CD14-positive monocyte (primary cell): Measurements from ENCODE around the gene C12orf42. TPM values are rescaled to one million over a fixed set of nuclear protein-coding genes. Genes with fewer than 3 reads are reported as not detected.

ENCODE experiments used
- DNase-seq, 3 donors: peaks; one replicate each; pipeline ENCODE4 v3.0.0-alpha.2; 2011 to 2022
- H2AFZ ChIP-seq: 2 replicates; pipeline ENCODE4 v1.6.0; 2012; ENCODE audit warnings: mild to moderate bottlenecking, low read depth, low read length, inconsistent platforms; ENCODE audit not compliant: insufficient read depth, poor library complexity, severe bottlenecking
- H3K27ac ChIP-seq, 2 donors: 1 replicate in 1 of 2; 2 replicates in 1 of 2; pipeline ENCODE4 v1.5.1; 2012 to 2013; ENCODE audit warnings: low read length in 2 of 2, control low read depth in 1 of 2, inconsistent platforms in 1 of 2, low read depth in 1 of 2, mild to moderate bottlenecking in 1 of 2
- H3K27me3 ChIP-seq, 2 donors: one replicate each; pipeline versions ENCODE4 v1.6.0 to v1.6.1; 2011 to 2013; ENCODE audit warnings: low read length in 2 of 2; ENCODE audit not compliant: control insufficient read depth in 2 of 2, insufficient read depth in 2 of 2
- H3K36me3 ChIP-seq, 2 donors: replicated peaks in 1 of 2; 1 replicate in 1 of 2; 2 replicates in 1 of 2; pipeline versions ENCODE4 v1.5.1 to v1.6.1; 2012 to 2013; ENCODE audit warnings: low read length in 2 of 2, control low read depth in 1 of 2, inconsistent platforms in 1 of 2, mild to moderate bottlenecking in 1 of 2; ENCODE audit not compliant: insufficient read depth in 2 of 2, control insufficient read depth in 1 of 2
- H3K4me1 ChIP-seq, 2 donors: 1 replicate in 1 of 2; 2 replicates in 1 of 2; pipeline versions ENCODE4 v1.5.1 to v1.6.1; 2012 to 2013; ENCODE audit warnings: low read length in 2 of 2, control low read depth in 1 of 2, inconsistent platforms in 1 of 2, mild to moderate bottlenecking in 1 of 2, moderate library complexity in 1 of 2; ENCODE audit not compliant: insufficient read depth in 2 of 2, control insufficient read depth in 1 of 2
- H3K4me2 ChIP-seq: replicated peaks from 2 replicates; pipeline ENCODE3; 2012; ENCODE audit warnings: low read length, moderate library complexity, mild to moderate bottlenecking; ENCODE audit not compliant: poor library complexity, severe bottlenecking; ENCODE audit errors: extremely low read depth
- H3K4me3 ChIP-seq, 3 experiments: fragments of 200-600 bp in 1 of 3; sonication (generic) in 1 of 3; replicated peaks in 1 of 3; 1 replicate in 2 of 3; 2 replicates in 1 of 3; pipeline ENCODE4 v1.5.1; 2011 to 2013; ENCODE audit warnings: low read length in 3 of 3, mild to moderate bottlenecking in 3 of 3, control low read depth in 2 of 3, low read depth in 2 of 3, inconsistent platforms in 1 of 3, moderate library complexity in 1 of 3
- H3K79me2 ChIP-seq: 2 replicates; pipeline ENCODE4 v1.6.0; 2012; ENCODE audit warnings: mild to moderate bottlenecking, control low read depth, inconsistent platforms, low read length, moderate library complexity; ENCODE audit not compliant: insufficient read depth
- H3K9ac ChIP-seq: 2 replicates; pipeline ENCODE4 v1.6.0; 2017; ENCODE audit warnings: low read length, mild to moderate bottlenecking; ENCODE audit not compliant: insufficient read depth, poor library complexity, severe bottlenecking
- H3K9me3 ChIP-seq, 2 donors: replicated peaks in 1 of 2; 1 replicate in 1 of 2; 2 replicates in 1 of 2; pipeline versions ENCODE4 v1.5.1 to v1.6.1; 2012 to 2013; ENCODE audit warnings: low read length in 2 of 2, control low read depth in 1 of 2; ENCODE audit not compliant: control insufficient read depth in 1 of 2, insufficient read depth in 1 of 2
- H4K20me1 ChIP-seq: 2 replicates; pipeline ENCODE4 v1.6.0; 2012; ENCODE audit warnings: mild to moderate bottlenecking, low read length, control low read depth, moderate library complexity; ENCODE audit not compliant: insufficient read depth
- H3K27ac Mint-ChIP-seq, 7 donors: one replicate each; pipeline ENCODE4 v1.8.0; 2020; ENCODE audit warnings: mild to moderate bottlenecking in 7 of 7, mixed read lengths in 7 of 7, moderate library complexity in 6 of 7, inconsistent platforms in 2 of 7
- H3K27me3 Mint-ChIP-seq, 3 donors: one replicate each; pipeline ENCODE4 v1.8.0; 2021 to 2022; ENCODE audit warnings: low read depth in 3 of 3, mild to moderate bottlenecking in 3 of 3, mixed read lengths in 3 of 3, moderate library complexity in 3 of 3, inconsistent platforms in 1 of 3
- H3K36me3 Mint-ChIP-seq, 2 donors: one replicate each; pipeline ENCODE4 v1.8.0; 2020; ENCODE audit warnings: mixed read lengths in 2 of 2, inconsistent platforms in 1 of 2, mild to moderate bottlenecking in 1 of 2
- H3K4me1 Mint-ChIP-seq: one replicate; pipeline ENCODE4 v1.8.0; 2020; ENCODE audit warnings: mild to moderate bottlenecking, mixed read lengths
- H3K4me3 Mint-ChIP-seq, 2 donors: one replicate each; pipeline ENCODE4 v1.8.0; 2020; ENCODE audit warnings: mild to moderate bottlenecking in 2 of 2, mixed read lengths in 2 of 2, moderate library complexity in 1 of 2
- H3K9me3 Mint-ChIP-seq, 7 donors: one replicate each; pipeline ENCODE4 v1.8.0; 2020 to 2022; ENCODE audit warnings: mixed read lengths in 7 of 7, mild to moderate bottlenecking in 6 of 7, moderate library complexity in 6 of 7, inconsistent platforms in 2 of 7
- CTCF ChIP-seq: fragments of 200-600 bp; IDR thresholded peaks from one replicate; pipeline ENCODE4 v1.8.0; 2022; ENCODE audit warnings: antibody characterized with exemption, mild to moderate bottlenecking
- WGBS: methylation state at CpG from one replicate; pipeline ENCODE4 v1.1.5; 2013; ENCODE audit warnings: missing lambda C conversion rate; ENCODE audit not compliant: insufficient coverage; 5-methylcytosine and 5-hydroxymethylcytosine counted together
- intact Hi-C, 2 donors: fragments of 100-400 bp; cut with micrococcal nuclease; formaldehyde crosslinking; loops; one replicate each; pipeline versions ENCODE4 v1.15.0 to v1.15.1; 2023
- polyA plus RNA-seq, 3 donors: library from polyadenylated mRNA; depleted of rRNA in 1 of 3; unstranded in 2 of 3; stranded (reverse) in 1 of 3; fragments of 300-500 nt in 2 of 3; fragments of >200 nt in 1 of 3; fragmentation: Illumina TruSeq in 2 of 3; gene quantifications; 1 replicate in 2 of 3; 2 replicates in 1 of 3; pipeline ENCODE4 v1.2.3, GENCODE V29; 2012 to 2021

Gene C12orf42
- polyA plus RNA-seq, 3 donors, result not detected

GRCh38 chr12:103397536-103397935 is 98.2 kb downstream of the C12orf42 start:
- Mint-ChIP-seq H3K36me3 (no peaks in the 10 kb centered on the region), H3K27ac (no peak overlapping the region), H3K4me3 (no peak overlapping the region), H3K4me1 (peaks cover 12% of the 10 kb centered on the region), H3K9me3 (peaks cover 0 to 7% (median 2%) of the 10 kb centered on the region in 7 donors), H3K27me3 (peaks cover 0 to 2% (median 2%) of the 10 kb centered on the region in 3 donors)
- H3K79me2 ChIP-seq, result no peaks in the 10 kb centered on the region
- no peaks in the 10 kb centered on the region for H4K20me1 ChIP-seq
- H3K4me2 ChIP-seq, result no peak overlapping the region
- no peak overlapping the region for H3K27ac ChIP-seq
- intact Hi-C loops, result no loop called here
- TF ChIP-seq CTCF, result no peak
- H3K27me3 ChIP-seq, result no peaks in the 10 kb centered on the region
- no CpG with 5 or more reads among the region's 1 CpG for WGBS
- peaks cover 0 to 15% of the 10 kb centered on the region in 2 donors for H3K4me1 ChIP-seq
- no peaks in the 10 kb centered on the region for H3K9me3 ChIP-seq
- H3K36me3 ChIP-seq, result no peaks in the 10 kb centered on the region
- no peak overlapping the region for H2AFZ ChIP-seq
- no peak overlapping the region for H3K9ac ChIP-seq
- no peak overlapping the region for H3K4me3 ChIP-seq
- DNase-seq, result no peak

- Histone ChIP-seq H3K36me3 (no peaks in the 10 kb centered on the region), H3K4me3 (no peak overlapping the region), H3K9ac (no peak overlapping the region), H4K20me1 (no peaks in the 10 kb centered on the region), H3K4me2 (no peak overlapping the region), H3K9me3 (no peaks in the 10 kb centered on the region), H3K4me1 (peaks cover 0 to 5% of the 10 kb centered on the region in 2 donors), H3K27ac (no peak overlapping the region), H3K27me3 (no peaks in the 10 kb centered on the region), H2AFZ (no peak overlapping the region), H3K79me2 (no peaks in the 10 kb centered on the region)
- WGBS, result no CpG with 5 or more reads among the region's 1 CpG
- intact Hi-C loops, result no loop called here
- no peak overlapping the region for H3K4me3 Mint-ChIP-seq
- no peak for TF ChIP-seq CTCF
- peaks cover 1 to 3% (median 2%) of the 10 kb centered on the region in 3 donors for H3K27me3 Mint-ChIP-seq
- H3K4me1 Mint-ChIP-seq, result no peaks in the 10 kb centered on the region
- no peak overlapping the region for H3K27ac Mint-ChIP-seq
- peaks cover 0 to 12% (median 2%) of the 10 kb centered on the region in 7 donors for H3K9me3 Mint-ChIP-seq
- DNase-seq, result no peak
- no peaks in the 10 kb centered on the region for H3K36me3 Mint-ChIP-seq
Measured at GRCh38 chr12:103392722-103393121, 103.0 kb downstream of the C12orf42 start.
